KOPT-K1 (cell line): ENCODE measurements around the gene MRPL47.

Experiments
- H3K27ac ChIP-seq: fragments of 200-600 bp; sonication (generic); 2 replicates; pipeline ENCODE4 v1.5.1; 2016; ENCODE audit warnings: antibody characterized with exemption, mild to moderate bottlenecking, low read depth, low read length; ENCODE audit not compliant: poor library complexity, severe bottlenecking
- H3K36me3 ChIP-seq: fragments of 200-600 bp; sonication (generic); 2 replicates; pipeline ENCODE4 v1.5.1; 2017; ENCODE audit warnings: antibody characterized with exemption, mild to moderate bottlenecking, low read length, moderate library complexity; ENCODE audit not compliant: insufficient read depth
- H3K9me3 ChIP-seq: fragments of 200-600 bp; sonication (generic); 2 replicates; pipeline ENCODE4 v1.5.1; 2017; ENCODE audit warnings: antibody characterized with exemption, low read length, mild to moderate bottlenecking; ENCODE audit not compliant: insufficient read depth, poor library complexity, severe bottlenecking

The MRPL47 gene

GRCh38 chr3:179551349-179552105 is 52.9 kb downstream of the MRPL47 start:
- H3K27ac ChIP-seq: no peak overlapping the region
- no peaks in the 10 kb centered on the region for H3K36me3 ChIP-seq
- H3K9me3 ChIP-seq: no peaks in the 10 kb centered on the region

- Histone ChIP-seq H3K36me3 (no peaks in the 10 kb centered on the region), H3K27ac (no peak overlapping the region), H3K9me3 (no peaks in the 10 kb centered on the region)
Observed at GRCh38 chr3:179546814-179547241, 57.6 kb downstream of the MRPL47 start.

GRCh38 chr3:179544981-179545645 is 59.3 kb downstream of the MRPL47 start:
- no peaks in the 10 kb centered on the region for H3K36me3 ChIP-seq
- no peak overlapping the region for H3K27ac ChIP-seq
- H3K9me3 ChIP-seq: no peaks in the 10 kb centered on the region

- H3K9me3 ChIP-seq: no peaks in the 10 kb centered on the region
Observed at GRCh38 chr3:179542375-179542774, 62.1 kb downstream of the MRPL47 start.

GRCh38 chr3:179541596-179541995 is 62.8 kb downstream of the MRPL47 start:
- Histone ChIP-seq H3K36me3 (no peaks in the 10 kb centered on the region), H3K27ac (no peak overlapping the region), H3K9me3 (no peaks in the 10 kb centered on the region)

More at GRCh38 chr3:179542375-179542774, 62.1 kb downstream of the MRPL47 start:
- H3K27ac ChIP-seq: no peak overlapping the region
- H3K36me3 ChIP-seq: no peaks in the 10 kb centered on the region

GRCh38 chr3:179541094-179541493 is 63.3 kb downstream of the MRPL47 start:
- Histone ChIP-seq H3K36me3 (no peaks in the 10 kb centered on the region), H3K27ac (no peak overlapping the region), H3K9me3 (no peaks in the 10 kb centered on the region)
